ENCODE measurements around the gene ABHD3. TPM values are rescaled to one million over a fixed set of nuclear protein-coding genes. Genes with fewer than 3 reads are reported as not detected.

The ABHD3 gene
- total RNA-seq, 1 experiment from 2014 or later = 29.3 TPM

GRCh38 chr18:21604671-21605070 is 99.9 kb downstream of the ABHD3 start:
- Histone ChIP-seq H3K27me3 (replicated peaks; ENCODE audit: control insufficient read depth, insufficient read depth, low read length) (no peaks in the 10 kb centered on the region), H3K36me3 (ENCODE audit: control insufficient read depth, insufficient read depth, low read length) (no peaks in the 10 kb centered on the region), H3K4me3 (ENCODE audit: low read depth, low read length) (no peak overlapping the region), H3K9me3 (no peaks in the 10 kb centered on the region), H3K4me1 (no peaks in the 10 kb centered on the region)
- POLR2A ChIA-PET = no interaction called here
- Mint-ChIP-seq H3K4me1 (ENCODE audit: low read depth, unreplicated experiment) (no peaks in the 10 kb centered on the region), H3K27me3 (ENCODE audit: insufficient read depth, unreplicated experiment) (no peaks in the 10 kb centered on the region), H3K9me3 (ENCODE audit: unreplicated experiment) (no peaks in the 10 kb centered on the region), H3K4me3 (ENCODE audit: unreplicated experiment) (no peak overlapping the region), H3K36me3 (ENCODE audit: insufficient read depth, unreplicated experiment) (peaks cover 13% of the 10 kb centered on the region), H3K27ac (ENCODE audit: unreplicated experiment) (no peak overlapping the region)
- CTCF ChIA-PET = no interaction called here
- no peak for TF ChIP-seq CTCF (IDR thresholded peaks at IDR 0.05; ENCODE audit: insufficient read depth in 1 of 2, low read depth in 1 of 2, low read length in 1 of 2, severe bottlenecking in 1 of 2, unreplicated experiment in 1 of 2)
- intact Hi-C loops (cut with micrococcal nuclease; ENCODE audit: unreplicated experiment) = loop anchor here (5.0 to 10.0 kb wide), 3 partner anchors 120 to 468 kb away; partner anchors contain the start of gene GREB1L
- BruUV-seq (replicated peaks) = no TSS peak
- no peak for DNase-seq

- BruUV-seq (replicated peaks) = no TSS peak
- no peak for DNase-seq
- H3K27me3 Mint-ChIP-seq (ENCODE audit: insufficient read depth, unreplicated experiment) = no peaks in the 10 kb centered on the region
- intact Hi-C loops (cut with micrococcal nuclease; ENCODE audit: unreplicated experiment) = loop anchor here (5.0 to 10.0 kb wide), 3 partner anchors 117 to 470 kb away; partner anchors contain the start of gene GREB1L
- H3K4me1 Mint-ChIP-seq (ENCODE audit: low read depth, unreplicated experiment) = peaks cover 6% of the 10 kb centered on the region
- peaks cover 4% of the 10 kb centered on the region; the same call in 1 of the 2 replicates for H3K4me1 ChIP-seq
- no peak overlapping the region for H3K27ac Mint-ChIP-seq (ENCODE audit: unreplicated experiment)
- H3K36me3 ChIP-seq (ENCODE audit: control insufficient read depth, insufficient read depth, low read length) = no peaks in the 10 kb centered on the region
- no peaks in the 10 kb centered on the region for H3K27me3 ChIP-seq (replicated peaks; ENCODE audit: control insufficient read depth, insufficient read depth, low read length)
- TF ChIP-seq CTCF (IDR thresholded peaks at IDR 0.05; ENCODE audit: insufficient read depth in 1 of 2, low read depth in 1 of 2, low read length in 1 of 2, severe bottlenecking in 1 of 2, unreplicated experiment in 1 of 2) = no peak
- peaks cover 19% of the 10 kb centered on the region for H3K36me3 Mint-ChIP-seq (ENCODE audit: insufficient read depth, unreplicated experiment)
- H3K4me3 ChIP-seq (ENCODE audit: low read depth, low read length) = no peak overlapping the region
- POLR2A ChIA-PET = no interaction called here
- CTCF ChIA-PET = no interaction called here
- no peaks in the 10 kb centered on the region for H3K9me3 ChIP-seq
- H3K4me3 Mint-ChIP-seq (ENCODE audit: unreplicated experiment) = no peak overlapping the region
- H3K9me3 Mint-ChIP-seq (ENCODE audit: unreplicated experiment) = no peaks in the 10 kb centered on the region
Measured at GRCh38 chr18:21602299-21602587, 102.3 kb downstream of the ABHD3 start.

Small RNA genes within 50 kb of the gene (microRNA-seq; reads per million reads assigned to microRNA genes)
- gene MIR320C1 = 1.9 reads per million, percentile 5 among the genes with 10 or more reads in this experiment

Other genes starting within 250 kb of the ABHD3 start
- 23.0 and 24.2 TPM in 2 replicates for gene ESCO1, start 104.1 kb downstream of the ABHD3 start, total RNA-seq (2022)
- gene SNRPD1, start 92.5 kb downstream of the ABHD3 start, total RNA-seq (2022) = 129 and 134 TPM in 2 replicates
- 43.2 and 48.1 TPM in 2 replicates for gene MIB1, start 36.0 kb upstream of the ABHD3 start, total RNA-seq (2022)

All from Caco-2 (cell line).